NCI-H2171 (cell line): Measurements from ENCODE around the gene KIF14.
"Not testable (repeated sequence)": the region's sequence is repeated elsewhere in the genome, so short reads cannot be mapped to it uniquely, and the experiment has no call there.

Experiments used
- DNase-seq: peaks from one replicate; lab custom pipeline; 2025; lab: John Stamatoyannopoulos, UW

Gene KIF14

DNA sequence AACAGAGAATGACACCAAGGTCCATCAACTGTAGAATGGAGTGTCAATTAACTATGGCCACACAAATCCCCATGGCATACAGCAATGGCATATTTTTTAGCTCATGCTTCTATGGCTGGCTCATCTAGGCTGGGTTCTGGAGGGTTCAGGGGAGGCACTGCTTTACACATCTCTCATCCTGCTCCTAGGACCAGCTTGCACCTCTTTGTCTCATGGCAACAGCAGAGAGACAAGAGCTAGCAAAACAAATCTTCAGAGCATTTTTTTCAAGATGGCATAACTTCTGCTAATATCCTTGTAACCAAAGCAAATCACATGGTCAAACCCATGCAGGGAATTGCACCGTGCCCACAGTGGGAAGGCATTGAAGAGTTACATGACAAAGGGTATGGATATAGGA is 82.4 kb downstream of the KIF14 start:
- no peak for DNase-seq

- no peak for DNase-seq
These were observed 84.9 kb downstream of the KIF14 start for GRCh38 chr1:200535605-200536004.

- DNase-seq = no peak
These were observed 89.8 kb downstream of the KIF14 start for GRCh38 chr1:200530623-200531261.

DNA sequence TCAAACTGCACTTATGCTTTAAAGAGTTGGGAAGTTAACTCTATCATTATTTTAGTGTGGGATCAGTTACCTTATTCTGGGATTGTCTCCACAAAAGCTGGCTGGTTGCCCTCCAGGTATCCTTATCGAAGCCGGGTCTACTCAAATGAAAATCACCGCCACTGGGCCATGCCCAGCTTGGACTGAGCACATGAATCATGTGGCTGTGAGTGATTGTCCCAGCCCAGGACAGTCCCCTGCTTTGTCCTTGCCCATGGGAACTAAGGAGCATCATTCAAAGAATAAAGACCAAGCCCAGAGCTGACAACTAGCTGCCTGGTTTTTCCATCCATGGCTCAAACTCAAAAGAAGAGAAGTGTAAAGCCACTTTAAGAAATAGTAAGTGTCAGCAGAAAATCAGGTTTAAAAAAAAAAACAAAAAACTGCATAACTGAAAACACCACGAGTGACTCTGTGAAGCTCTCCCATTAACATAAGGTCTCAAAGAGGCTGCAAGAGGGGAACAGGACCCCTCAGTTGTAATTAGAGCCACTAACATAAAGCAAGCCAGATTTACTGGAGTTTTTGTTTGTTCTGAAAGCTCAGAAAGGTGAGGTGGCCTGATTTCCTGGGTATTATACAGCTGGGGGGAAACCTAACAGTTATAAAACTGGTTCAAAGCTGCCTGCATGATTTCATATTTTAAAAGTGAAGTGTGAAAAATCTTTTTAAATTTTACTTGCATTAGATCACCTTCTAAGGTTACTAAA is 91.5 kb downstream of the KIF14 start:
- DNase-seq = no peak

DNA sequence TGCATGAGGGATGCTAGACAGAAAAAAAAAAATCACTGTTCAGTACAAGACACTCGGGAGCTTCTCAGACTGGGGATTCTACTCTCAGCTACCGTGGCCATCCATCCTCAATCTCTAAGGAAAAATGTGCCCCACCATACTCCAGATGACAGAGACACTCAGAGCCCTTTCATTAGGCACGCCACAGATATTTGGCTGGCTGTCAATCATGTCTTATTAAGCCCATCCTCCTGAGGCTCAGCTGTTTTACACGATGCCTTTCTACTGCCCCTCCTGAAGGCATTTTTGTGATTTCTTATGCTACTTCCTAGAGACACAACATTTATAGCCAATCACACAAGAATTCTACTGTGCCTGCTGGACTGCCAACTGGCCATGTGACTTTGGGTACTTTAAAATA is 92.9 kb downstream of the KIF14 start:
- no peak for DNase-seq

DNA sequence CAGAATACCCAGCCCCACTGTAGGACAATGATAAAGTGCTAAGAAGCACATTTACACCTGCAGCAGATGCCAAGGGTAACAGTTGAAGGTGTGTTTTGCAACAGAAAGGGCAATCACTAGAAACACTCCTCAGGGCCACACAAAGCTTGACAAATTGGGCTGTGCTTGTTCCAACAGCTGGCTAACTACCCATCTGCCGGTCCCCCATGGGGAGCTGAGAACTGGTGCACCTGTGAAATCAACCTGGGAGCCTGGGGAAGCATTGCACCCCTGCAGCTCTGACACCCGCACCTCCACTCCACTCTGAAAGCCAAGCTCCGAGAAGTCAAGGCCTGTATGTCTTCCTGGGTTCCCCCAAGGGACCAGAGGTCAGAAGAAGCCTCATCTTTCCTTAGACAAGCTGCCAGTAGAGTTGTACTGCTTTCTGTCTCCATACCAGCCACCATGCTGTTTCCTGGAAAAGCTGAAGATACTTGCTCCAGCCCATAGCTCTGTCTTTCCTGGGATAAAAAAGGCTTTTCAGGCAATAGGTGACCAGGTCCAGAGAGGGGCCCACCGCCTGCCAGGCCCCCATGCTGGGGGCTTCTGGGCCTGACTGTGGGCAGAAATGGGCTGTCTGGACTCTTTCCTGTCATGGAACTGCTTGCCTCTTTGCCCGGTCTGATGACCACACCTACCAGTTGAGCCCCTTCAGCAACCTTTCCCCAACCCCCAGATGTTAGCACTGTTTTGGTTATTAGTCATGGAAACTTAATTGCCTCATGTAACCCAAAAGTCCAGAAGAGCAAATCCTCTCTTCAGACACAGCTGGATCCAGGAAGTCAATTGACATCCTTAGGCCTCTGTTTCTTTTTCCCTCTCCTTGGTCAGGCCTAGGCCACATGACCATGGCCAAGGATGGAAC is 93.6 kb downstream of the KIF14 start:
- peak; percentile 10 for DNase-seq

GRCh38 chr1:200525090-200525987 is 95.2 kb downstream of the KIF14 start:
- DNase-seq = no peak

- not testable (repeated sequence) for DNase-seq
These were observed 96.0 kb downstream of the KIF14 start for GRCh38 chr1:200524551-200524950.

DNA sequence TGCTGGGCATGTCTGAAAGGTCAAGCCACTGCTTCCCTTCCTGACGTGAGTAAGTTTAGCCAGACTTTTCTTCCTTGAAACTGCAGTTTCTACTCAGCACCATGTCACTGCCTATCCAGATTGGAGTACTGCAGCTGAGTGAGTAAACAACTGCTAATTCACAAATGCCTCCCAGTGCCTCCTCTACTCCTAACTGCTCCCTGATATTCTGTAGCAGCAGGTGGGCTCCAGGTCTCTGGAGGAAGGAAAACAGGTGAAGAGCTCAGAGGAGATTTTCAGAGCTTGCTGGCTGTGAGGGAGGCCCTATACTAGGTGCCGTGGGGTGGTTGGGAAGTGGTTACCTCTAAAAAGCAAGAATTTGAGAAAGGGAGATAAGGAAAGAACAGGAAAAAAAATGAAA is 96.5 kb downstream of the KIF14 start:
- peak; percentile 14 for DNase-seq

GRCh38 chr1:200520735-200521134 is 99.8 kb downstream of the KIF14 start:
- DNase-seq = no peak

- no peak for DNase-seq
These were observed 102.0 kb downstream of the KIF14 start for GRCh38 chr1:200518524-200518923.

- DNase-seq = no peak
These were observed 108.4 kb downstream of the KIF14 start for GRCh38 chr1:200512191-200512590.

DNA sequence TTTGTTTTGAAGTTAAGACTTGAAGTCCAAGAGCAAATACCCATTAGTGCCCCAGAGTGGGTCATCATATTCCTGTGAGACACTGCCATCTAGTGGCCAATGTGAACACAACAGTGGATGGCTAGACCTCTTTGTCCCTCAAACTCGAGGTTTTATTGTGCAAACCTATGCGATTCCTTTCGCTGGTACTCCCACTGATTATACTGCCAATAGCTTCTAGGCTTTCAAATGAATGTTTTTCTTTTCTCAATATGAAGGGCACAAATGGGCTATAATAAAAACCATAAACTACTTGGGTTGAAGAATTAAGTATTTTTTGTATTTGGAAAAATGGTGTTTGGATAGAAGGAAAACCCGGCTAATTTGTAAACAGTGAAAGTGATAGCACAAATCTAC is 110.3 kb downstream of the KIF14 start:
- peak; percentile 69 for DNase-seq

DNA sequence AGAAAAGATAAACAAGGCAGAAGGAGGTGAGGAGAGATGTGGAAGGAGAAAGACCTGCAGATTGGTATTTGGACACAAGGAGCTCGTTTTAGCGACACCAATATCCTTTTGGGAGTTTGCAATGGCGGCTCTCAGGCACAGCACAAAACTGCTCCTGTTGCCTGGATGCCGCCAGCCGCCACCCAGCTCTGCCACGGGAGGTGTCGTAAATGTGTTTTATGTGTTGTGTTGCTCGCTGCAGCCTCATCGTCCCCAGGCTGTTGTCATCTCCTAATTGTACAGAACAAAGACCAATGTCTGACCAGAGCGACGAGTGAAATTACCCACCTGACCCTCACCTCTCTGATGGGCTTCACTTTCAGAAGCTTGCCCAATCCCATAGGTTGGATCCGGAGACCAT is 114.1 kb downstream of the KIF14 start:
- DNase-seq = no peak

- DNase-seq = no peak
These were observed 115.3 kb downstream of the KIF14 start for GRCh38 chr1:200505257-200505656.
